ENCODE data around the gene TMEM170B.

The TMEM170B gene

GRCh38 chr6:11514672-11515071 lies 22.9 kb upstream of the TMEM170B start:
- no peaks in the 10 kb centered on the region for H3K36me3 Mint-ChIP-seq (ENCODE audit: low read depth)
- peaks cover 3% of the 10 kb centered on the region for H3K9me3 Mint-ChIP-seq
- H3K27me3 Mint-ChIP-seq: peaks cover 9% of the 10 kb centered on the region
- H3K4me3 Mint-ChIP-seq: no peak overlapping the region
- peaks cover 10% of the 10 kb centered on the region for H3K4me1 Mint-ChIP-seq
- peak overlapping the region; percentile 55 for H3K27ac Mint-ChIP-seq
- ATAC-seq (no peak), DNase-seq (no peak)

GRCh38 chr6:11515763-11516162 lies 21.8 kb upstream of the TMEM170B start:
- no peak for DNase-seq
- no peak for ATAC-seq
- Mint-ChIP-seq H3K27ac (no peak overlapping the region), H3K4me3 (no peak overlapping the region), H3K4me1 (peaks cover 10% of the 10 kb centered on the region), H3K9me3 (peaks cover 3% of the 10 kb centered on the region), H3K27me3 (peaks cover 9% of the 10 kb centered on the region), H3K36me3 (ENCODE audit: low read depth) (no peaks in the 10 kb centered on the region)

- H3K4me3 Mint-ChIP-seq: no peak overlapping the region
- H3K27me3 Mint-ChIP-seq: peaks cover 7% of the 10 kb centered on the region
- H3K36me3 Mint-ChIP-seq (ENCODE audit: low read depth): no peaks in the 10 kb centered on the region
- ATAC-seq (no peak), DNase-seq (no peak)
- no peaks in the 10 kb centered on the region for H3K9me3 Mint-ChIP-seq
- H3K4me1 Mint-ChIP-seq: peaks cover 6% of the 10 kb centered on the region
- no peak overlapping the region for H3K27ac Mint-ChIP-seq
Observed at GRCh38 chr6:11522812-11523605, 14.5 kb upstream of the TMEM170B start.

- H3K4me1 Mint-ChIP-seq: no peaks in the 10 kb centered on the region
- peaks cover 8% of the 10 kb centered on the region for H3K27me3 Mint-ChIP-seq
- DNase-seq (no peak), ATAC-seq (no peak)
- no peaks in the 10 kb centered on the region for H3K36me3 Mint-ChIP-seq (ENCODE audit: low read depth)
- H3K9me3 Mint-ChIP-seq: no peaks in the 10 kb centered on the region
- H3K27ac Mint-ChIP-seq: no peak overlapping the region
- no peak overlapping the region for H3K4me3 Mint-ChIP-seq
Observed at GRCh38 chr6:11525468-11526155, 11.9 kb upstream of the TMEM170B start.

- DNase-seq: no peak
- Mint-ChIP-seq H3K27me3 (peaks cover 4% of the 10 kb centered on the region), H3K36me3 (ENCODE audit: low read depth) (no peaks in the 10 kb centered on the region), H3K4me3 (no peak overlapping the region), H3K27ac (no peak overlapping the region), H3K4me1 (no peaks in the 10 kb centered on the region), H3K9me3 (no peaks in the 10 kb centered on the region)
- ATAC-seq: no peak
Observed at GRCh38 chr6:11526156-11526505, 11.4 kb upstream of the TMEM170B start.

GRCh38 chr6:11527274-11527870 lies 10.2 kb upstream of the TMEM170B start:
- ATAC-seq (no peak), DNase-seq (no peak)
- Mint-ChIP-seq H3K27ac (no peak overlapping the region), H3K4me1 (no peaks in the 10 kb centered on the region), H3K36me3 (ENCODE audit: low read depth) (no peaks in the 10 kb centered on the region), H3K9me3 (no peaks in the 10 kb centered on the region), H3K4me3 (no peak overlapping the region), H3K27me3 (peaks cover 8% of the 10 kb centered on the region)

GRCh38 chr6:11528996-11529395 lies 8.6 kb upstream of the TMEM170B start:
- Mint-ChIP-seq H3K4me3 (no peak overlapping the region), H3K27ac (no peak overlapping the region), H3K27me3 (peaks cover 12% of the 10 kb centered on the region), H3K9me3 (no peaks in the 10 kb centered on the region), H3K36me3 (ENCODE audit: low read depth) (no peaks in the 10 kb centered on the region), H3K4me1 (no peaks in the 10 kb centered on the region)
- DNase-seq (no peak), ATAC-seq (no peak)

GRCh38 chr6:11532097-11532496 lies 5.5 kb upstream of the TMEM170B start:
- ATAC-seq (no peak), DNase-seq (no peak)
- Mint-ChIP-seq H3K27ac (no peak overlapping the region), H3K27me3 (peaks cover 20% of the 10 kb centered on the region), H3K4me1 (peaks cover 4% of the 10 kb centered on the region), H3K36me3 (ENCODE audit: low read depth) (no peaks in the 10 kb centered on the region), H3K9me3 (no peaks in the 10 kb centered on the region), H3K4me3 (no peak overlapping the region)

- no peak for DNase-seq
- H3K9me3 Mint-ChIP-seq: no peaks in the 10 kb centered on the region
- H3K27ac Mint-ChIP-seq: no peak overlapping the region
- ATAC-seq: no peak
- H3K4me3 Mint-ChIP-seq: no peak overlapping the region
- H3K27me3 Mint-ChIP-seq: peaks cover 16% of the 10 kb centered on the region
- H3K4me1 Mint-ChIP-seq: peaks cover 12% of the 10 kb centered on the region
- H3K36me3 Mint-ChIP-seq (ENCODE audit: low read depth): no peaks in the 10 kb centered on the region
Observed at GRCh38 chr6:11534561-11534960, 3.0 kb upstream of the TMEM170B start.

GRCh38 chr6:11535801-11536230 lies 1.7 kb upstream of the TMEM170B start:
- Mint-ChIP-seq H3K9me3 (no peaks in the 10 kb centered on the region), H3K27me3 (peaks cover 16% of the 10 kb centered on the region), H3K27ac (no peak overlapping the region), H3K4me3 (peak overlapping the region; percentile 14), H3K4me1 (peaks cover 12% of the 10 kb centered on the region), H3K36me3 (ENCODE audit: low read depth) (no peaks in the 10 kb centered on the region)
- DNase-seq: no peak
- ATAC-seq: no peak

GRCh38 chr6:11536795-11537194 lies 754 bp upstream of the TMEM170B start:
- H3K4me1 Mint-ChIP-seq: peaks cover 12% of the 10 kb centered on the region
- H3K27ac Mint-ChIP-seq: peak overlapping the region; percentile 68
- DNase-seq: peak; percentile 12
- H3K27me3 Mint-ChIP-seq: peaks cover 16% of the 10 kb centered on the region
- no peaks in the 10 kb centered on the region for H3K36me3 Mint-ChIP-seq (ENCODE audit: low read depth)
- no peak for ATAC-seq
- H3K4me3 Mint-ChIP-seq: peak overlapping the region; percentile 79
- no peaks in the 10 kb centered on the region for H3K9me3 Mint-ChIP-seq

GRCh38 chr6:11538052-11538818 lies 686 bp downstream of the TMEM170B start:
- no peaks in the 10 kb centered on the region for H3K36me3 Mint-ChIP-seq (ENCODE audit: low read depth)
- ATAC-seq (peak; percentile 4), DNase-seq (peak; percentile 29)
- peak overlapping the region; percentile 28 for H3K27ac Mint-ChIP-seq
- peaks cover 10% of the 10 kb centered on the region for H3K27me3 Mint-ChIP-seq
- H3K4me1 Mint-ChIP-seq: peaks cover 12% of the 10 kb centered on the region
- H3K9me3 Mint-ChIP-seq: no peaks in the 10 kb centered on the region
- peak overlapping the region; percentile 80 for H3K4me3 Mint-ChIP-seq

- Mint-ChIP-seq H3K4me1 (peaks cover 12% of the 10 kb centered on the region), H3K4me3 (peak overlapping the region; percentile 80), H3K36me3 (ENCODE audit: low read depth) (no peaks in the 10 kb centered on the region), H3K27me3 (peaks cover 8% of the 10 kb centered on the region), H3K9me3 (no peaks in the 10 kb centered on the region), H3K27ac (peak overlapping the region; percentile 28)
- ATAC-seq: no peak
- no peak for DNase-seq
Observed at GRCh38 chr6:11538819-11539468, 1.4 kb downstream of the TMEM170B start.

GRCh38 chr6:11542863-11543262 lies 5.3 kb downstream of the TMEM170B start:
- DNase-seq (no peak), ATAC-seq (no peak)
- Mint-ChIP-seq H3K4me1 (peaks cover 8% of the 10 kb centered on the region), H3K27ac (no peak overlapping the region), H3K4me3 (no peak overlapping the region), H3K36me3 (ENCODE audit: low read depth) (no peaks in the 10 kb centered on the region), H3K27me3 (no peaks in the 10 kb centered on the region), H3K9me3 (no peaks in the 10 kb centered on the region)
